Activated CD4-positive, alpha-beta T cell treated with anti-CD3 and anti-CD28 coated beads, Interleukin-2, amount 50 U/mL, for 24 hours (primary cell): ENCODE measurements around the gene ACRBP.
A peak's percentile ranks its signal among the peaks of the same experiment; 100 is the strongest.

ENCODE experiments used
- DNase-seq, 2 donors: peaks; one replicate each; pipeline ENCODE4 v3.0.0-alpha.2; 2020; ENCODE audit warnings: low read depth in 1 of 2, low spot score in 1 of 2

ACRBP gene

DNA sequence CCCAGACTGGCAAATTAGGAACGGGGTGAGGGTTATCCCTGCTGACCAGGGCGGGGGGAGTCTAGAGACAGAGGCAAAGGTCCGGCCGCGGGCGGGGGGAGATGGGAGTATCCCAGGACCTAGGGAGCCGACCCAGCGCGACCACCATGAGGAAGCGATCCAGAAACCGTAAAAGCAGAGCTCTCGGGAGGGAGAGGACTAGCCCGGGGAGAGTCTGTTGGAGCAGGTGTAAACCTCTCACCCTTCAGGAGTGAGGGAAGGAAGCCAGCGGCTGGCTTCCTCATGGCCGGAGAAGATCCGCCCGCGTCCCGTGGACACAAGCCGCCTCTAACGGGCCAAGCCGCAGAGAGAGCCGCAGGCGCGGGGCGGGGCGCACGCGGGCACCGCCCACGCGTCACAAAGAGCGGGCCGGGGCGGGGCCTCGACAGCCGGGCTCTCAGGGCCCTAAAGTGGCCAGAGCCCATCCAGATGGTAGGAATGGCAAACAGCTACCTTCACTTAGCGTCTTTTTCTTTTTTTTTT is at the start of gene ACRBP:
TSS of gene ACRBP (minus strand) at position 350 of the 522 bp plus-strand sequence. CDS start at position 284, 66 bp downstream.
- no peak for DNase-seq

DNA sequence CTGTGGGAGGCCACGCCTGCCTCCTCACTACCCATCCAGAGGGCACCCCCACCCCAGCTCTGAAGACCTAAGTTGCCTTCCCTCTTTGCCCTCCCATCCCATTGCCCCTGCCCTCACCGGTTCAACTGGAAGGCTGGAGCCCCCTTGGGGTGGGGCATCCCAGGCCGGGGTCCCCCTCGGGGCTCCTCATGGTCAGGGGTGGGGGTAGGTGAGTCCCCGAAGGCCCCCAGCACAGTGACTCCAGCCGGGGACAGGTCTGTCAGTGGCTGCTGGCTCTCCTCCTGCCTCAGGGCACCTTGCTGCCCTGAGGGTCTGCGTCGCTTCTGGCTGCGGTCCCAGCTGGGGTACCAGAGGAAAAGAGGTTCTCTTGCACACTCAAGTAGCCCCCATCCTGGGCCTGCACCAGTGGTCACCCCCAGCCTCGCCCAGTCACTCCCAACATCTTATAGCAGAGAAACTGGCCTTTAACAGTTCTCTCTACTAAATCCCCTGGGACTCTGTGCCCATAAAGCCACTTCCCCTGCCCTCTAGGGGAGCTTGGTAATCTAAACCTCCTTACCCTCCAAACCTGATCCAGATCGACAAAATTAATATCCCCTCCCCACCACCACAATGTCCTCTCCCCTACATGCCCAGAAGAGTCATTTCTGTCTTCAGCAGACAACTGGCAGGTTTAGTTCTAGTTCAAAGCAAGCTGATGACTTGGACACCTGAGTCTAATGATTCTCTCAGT is 48.2 kb upstream of the ACRBP start:
- DNase-seq = no peak

DNA sequence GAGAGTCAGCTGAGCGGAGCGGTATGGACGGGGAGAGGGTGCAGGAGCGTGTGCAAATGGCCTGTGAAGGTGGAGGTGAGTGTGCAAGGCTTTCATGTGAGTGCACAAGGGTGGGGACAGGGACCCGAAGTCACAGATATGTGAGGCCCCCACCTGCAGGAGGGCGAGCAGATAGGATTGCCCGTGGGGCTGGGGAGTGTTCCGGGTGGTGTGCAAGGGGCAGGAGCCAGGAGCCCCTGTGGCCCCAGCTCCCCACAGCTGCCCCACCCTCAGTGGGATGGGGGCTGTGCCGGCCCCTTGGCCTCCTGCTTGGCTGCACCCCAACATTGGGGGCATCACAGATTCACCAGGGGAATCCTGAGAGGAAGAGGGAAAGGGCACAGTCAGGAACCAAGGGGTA is 47.5 kb upstream of the ACRBP start:
- no peak for DNase-seq

DNA sequence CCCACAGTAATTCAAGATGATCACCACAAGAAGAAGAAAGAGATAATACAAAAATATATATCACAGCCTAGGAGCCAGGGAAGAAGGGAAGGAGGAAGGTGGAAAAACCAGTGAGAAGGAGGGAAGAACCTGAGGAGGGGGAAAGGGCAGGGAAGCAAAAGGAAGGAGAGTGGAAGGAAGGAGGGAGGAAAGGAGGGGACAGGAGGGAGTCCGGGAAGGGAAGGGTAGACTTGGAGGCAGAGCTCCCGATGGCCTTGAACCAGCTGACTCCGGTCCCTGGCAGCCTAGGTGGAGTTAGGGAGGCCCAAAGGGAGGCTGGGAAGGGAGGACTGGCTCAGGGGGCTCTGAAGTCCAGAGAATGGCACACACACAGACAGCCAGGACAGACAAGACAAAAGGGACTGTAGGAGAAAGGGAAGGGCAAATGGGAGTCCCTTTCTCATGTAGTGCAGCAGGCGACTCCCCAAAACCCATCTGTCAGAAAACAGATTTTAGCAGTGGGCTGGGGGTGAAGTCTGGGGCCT is 46.7 kb upstream of the ACRBP start:
- DNase-seq = no peak

DNA sequence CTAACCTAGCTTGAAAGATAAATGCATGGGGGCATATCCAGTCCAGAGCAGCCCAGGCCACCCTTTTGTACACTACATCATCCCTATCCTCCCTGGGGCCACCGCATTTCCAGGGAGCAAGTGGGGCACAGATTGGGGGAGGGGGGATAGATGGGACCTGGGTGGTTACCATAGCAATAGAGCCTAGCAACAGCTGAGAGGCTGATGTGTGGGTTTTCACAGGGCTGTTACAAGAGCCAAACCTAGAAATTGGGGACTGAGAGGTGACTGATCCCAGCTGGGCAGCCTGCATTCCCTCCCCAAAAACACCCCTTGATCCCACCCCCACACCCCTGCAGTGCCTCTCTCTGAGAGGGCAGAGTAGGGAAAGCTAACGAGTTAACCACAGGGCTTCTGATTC is 45.7 kb upstream of the ACRBP start:
- no peak for DNase-seq

DNA sequence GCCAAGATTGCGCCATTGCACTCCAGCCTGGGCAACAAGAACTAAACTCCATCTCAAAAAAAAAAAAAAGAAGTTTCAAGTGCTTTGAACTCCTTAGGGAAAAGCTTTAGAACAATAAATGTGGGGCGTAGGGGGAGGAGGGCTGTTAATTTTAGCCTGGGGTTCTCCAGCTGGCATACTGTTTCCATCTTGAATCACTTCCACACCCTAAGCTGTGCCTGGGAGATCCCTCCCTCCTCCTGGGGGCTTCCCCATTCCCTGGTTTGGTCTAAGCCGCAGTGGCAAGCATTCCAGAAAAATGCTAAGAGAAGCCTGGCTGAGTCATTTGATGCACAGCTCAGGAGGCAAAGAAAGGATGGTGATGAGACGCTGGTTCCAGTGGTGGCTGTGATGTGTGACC is 44.2 kb upstream of the ACRBP start:
- no peak for DNase-seq

DNA sequence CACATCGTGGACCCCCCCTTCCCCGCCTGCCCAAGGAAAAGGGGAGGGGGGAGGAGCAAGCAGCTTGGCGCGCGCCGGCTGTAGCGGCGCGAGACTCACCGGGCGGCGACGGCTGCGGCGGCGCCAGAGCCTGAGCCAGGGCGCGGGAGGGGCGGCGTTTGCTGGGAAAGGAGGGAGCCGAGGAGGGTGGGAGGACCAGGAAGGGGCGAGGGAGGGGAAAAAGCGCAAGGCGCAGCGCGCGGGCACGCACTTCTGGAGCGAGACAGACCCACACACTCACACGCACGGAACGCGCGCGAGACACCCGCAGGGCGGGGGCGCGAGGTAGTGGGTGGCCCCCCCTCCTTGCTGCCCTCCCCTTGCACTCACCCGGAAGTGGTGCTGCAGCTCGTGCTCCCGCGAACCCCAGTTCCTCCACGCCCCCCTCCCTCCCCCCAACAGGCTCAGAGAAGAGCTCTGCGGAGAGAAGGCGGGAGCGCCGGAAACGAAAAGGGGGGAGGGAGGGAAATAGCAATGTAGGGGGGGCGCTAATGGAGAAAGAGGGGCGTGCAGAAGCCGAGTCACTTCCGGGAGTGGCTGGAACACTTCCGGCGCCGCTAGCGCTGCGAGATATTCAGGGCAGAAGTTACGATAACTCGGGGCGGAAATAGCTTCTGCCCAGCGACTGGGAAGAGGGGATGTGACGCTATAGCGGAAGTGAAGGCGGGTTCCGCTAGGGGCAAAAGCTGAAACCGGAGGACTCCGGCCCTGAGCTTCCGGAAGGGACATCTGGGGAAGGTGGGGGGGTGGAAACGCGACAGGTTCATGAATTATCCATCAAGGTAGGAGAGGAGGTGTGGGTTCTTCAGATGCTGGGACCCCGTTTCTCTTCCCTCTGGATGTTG is 42.0 kb upstream of the ACRBP start, which contains the start of gene ZNF384:
TSS of gene ZNF384 (minus strand) at position 377 of the 884 bp plus-strand sequence. CDS start 9,855 bp downstream, outside the sequence.
- DNase-seq = peak; percentile 81 to 96

DNA sequence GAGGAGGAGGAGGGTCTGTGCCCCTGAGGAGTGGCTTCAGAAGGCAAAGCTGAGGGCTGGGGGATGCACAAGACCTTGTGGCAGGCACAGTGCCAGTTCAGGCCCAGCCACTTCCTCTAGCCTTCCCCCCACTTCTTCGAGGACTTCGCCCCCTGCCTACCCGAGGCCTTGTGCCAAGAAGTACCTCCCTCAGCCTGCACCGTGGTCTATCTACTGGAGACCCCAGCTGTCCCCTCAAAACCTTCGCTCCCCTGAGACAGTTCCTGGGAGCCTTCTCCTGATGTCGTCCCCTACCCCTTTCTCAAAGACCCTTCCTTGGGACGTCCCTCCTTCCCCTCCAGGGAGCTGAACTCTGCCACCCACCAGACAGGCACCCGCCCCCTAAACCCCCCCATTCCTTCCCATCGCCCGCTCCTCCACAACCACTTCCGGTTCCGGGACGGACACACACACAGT is 41.3 kb upstream of the ACRBP start:
- DNase-seq = peak; percentile 20 to 80

DNA sequence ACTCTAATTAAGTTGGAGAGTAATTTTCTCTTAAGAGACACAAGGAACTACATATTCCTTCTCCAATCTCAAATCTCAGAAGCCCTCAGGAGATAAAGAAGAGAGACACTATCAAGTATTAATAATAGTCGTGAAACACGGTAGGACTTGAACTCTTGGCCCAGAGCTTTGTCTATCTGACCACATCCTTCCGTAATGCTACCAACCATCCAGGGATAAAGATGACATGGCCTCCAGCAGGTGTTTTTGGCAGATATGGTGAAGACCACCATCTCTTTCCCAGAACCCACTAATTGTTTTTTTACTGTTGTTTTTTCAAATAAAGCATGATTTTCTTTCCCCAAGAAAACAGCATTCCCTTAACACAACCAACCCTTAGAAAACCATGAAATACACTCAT is 38.6 kb upstream of the ACRBP start:
- DNase-seq = no peak

DNA sequence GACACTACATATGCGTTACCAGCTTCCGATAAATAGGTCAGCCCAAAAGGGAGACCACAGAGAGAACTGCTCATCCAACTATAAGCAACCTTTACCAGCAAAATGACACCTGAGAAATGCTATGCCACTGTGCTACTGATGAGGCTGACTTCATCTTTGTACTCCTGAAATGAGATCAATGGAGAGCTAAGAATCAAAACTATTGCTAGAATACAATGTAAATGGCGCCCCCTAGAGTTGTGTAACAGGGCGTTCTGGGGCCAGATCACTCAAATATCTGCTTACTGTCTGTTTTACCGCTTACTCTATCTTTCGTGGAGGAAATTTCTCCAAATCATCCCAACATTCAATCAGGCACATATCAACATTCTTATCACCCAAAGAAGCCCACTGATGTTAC is 37.4 kb upstream of the ACRBP start:
- peak in 1 of 2 donors; percentile 40 for DNase-seq

DNA sequence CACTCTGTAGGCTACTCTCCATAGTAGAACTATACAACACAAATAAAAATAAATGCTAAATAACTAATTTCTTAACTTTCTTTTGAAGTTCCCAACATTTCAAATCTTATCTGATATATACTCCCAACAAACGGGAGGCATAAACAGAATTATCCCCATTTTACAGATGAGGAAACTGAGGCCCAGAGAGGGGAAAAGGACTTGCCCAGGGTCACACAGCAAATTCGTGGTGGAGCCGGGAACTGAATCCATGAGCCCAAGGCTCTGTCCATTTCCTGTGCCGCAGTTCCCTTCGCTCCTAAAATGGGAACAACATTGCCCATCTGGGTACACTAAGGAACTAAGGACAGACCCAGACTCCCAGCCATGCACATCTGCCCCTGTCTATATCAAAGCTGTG is 29.7 kb upstream of the ACRBP start:
- no peak for DNase-seq

DNA sequence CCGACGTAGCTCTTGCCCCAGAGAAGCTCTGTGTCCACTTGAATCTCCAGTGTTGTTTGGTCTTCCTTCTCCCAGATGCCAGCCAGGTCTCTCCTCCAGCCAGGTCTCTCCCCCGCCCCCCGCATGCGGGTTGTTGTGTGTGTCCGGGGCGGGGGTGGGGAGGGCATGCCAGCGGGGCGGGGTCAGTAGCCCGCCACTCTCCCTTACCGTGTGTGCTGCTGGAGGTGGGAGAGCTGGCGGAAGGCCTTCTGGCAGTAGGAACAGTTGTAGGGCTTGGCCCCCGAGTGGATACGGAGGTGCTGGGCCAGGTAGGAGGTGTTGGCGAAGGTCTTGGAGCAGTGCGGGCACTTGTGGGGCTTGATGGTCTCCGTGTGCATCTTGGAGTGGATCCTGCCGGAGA is 24.9 kb upstream of the ACRBP start:
- no peak for DNase-seq

DNA sequence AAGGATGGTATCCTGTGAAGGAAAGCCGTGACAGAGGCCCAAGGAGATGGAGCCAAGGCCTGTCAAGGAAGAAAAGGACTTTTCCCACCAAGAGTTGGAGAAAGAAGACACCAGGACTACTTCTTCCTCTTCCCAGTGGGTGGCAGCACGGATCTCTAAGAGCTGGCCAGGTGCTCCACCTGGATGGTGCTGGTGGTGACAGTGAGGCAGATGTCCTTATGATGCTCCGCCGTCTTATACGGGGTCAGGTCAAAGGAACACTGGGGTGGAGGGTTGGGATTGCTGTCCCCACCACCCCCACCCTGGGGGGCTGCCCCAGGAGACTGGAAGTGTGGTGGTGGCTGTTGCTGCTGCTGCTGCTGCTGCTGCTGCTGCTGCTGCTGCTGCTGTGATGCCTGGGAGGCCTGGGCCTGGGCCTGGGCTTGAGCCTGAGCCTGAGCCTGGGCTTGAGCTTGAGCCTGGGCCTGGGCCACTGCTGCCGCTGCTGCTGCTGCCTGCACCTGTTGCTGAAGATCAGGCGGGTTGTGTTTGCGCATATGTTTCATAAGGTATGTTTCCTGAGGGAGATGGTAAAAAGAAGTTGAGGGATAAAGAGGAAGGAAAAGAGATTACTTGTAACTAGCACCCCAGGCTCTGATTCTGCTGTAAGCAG is 20.5 kb upstream of the ACRBP start:
- no peak for DNase-seq

DNA sequence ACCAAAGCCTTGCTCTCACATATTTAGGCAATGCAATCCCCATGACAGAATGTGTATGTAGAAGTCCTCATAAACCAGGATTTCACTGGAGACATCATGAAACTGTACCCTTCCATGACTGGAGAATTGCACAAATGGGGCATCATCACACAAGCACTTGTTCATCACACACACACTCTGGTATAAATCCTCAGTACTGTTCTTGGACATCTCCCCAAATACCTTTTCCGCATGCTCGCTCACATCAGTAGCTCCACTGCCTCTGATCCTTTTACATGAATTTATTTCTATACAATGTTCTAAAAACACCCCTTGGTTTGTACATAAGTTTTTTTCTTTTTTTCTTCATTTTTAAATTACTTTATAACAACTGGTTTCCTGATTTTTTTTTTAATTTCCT is 19.0 kb upstream of the ACRBP start:
- DNase-seq = no peak

DNA sequence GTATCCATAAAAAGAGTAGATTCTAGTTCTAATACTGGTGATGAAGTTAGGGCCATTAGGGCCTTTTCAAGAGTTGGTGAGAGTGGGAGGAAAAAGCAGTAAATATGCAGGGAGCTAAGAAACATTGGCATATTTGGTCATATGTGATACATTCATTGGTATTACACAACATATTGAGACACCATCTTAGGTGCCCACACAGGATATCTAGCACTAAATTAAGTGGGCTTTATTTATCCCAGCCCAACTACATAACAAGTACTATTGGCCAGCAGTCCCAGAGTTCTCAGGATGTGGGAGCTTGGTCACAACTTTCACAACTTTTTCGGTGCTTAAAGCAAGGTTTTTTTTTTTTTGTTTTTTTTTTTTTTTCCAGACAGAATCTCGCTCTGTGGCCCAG is 17.7 kb upstream of the ACRBP start:
- DNase-seq = no peak

DNA sequence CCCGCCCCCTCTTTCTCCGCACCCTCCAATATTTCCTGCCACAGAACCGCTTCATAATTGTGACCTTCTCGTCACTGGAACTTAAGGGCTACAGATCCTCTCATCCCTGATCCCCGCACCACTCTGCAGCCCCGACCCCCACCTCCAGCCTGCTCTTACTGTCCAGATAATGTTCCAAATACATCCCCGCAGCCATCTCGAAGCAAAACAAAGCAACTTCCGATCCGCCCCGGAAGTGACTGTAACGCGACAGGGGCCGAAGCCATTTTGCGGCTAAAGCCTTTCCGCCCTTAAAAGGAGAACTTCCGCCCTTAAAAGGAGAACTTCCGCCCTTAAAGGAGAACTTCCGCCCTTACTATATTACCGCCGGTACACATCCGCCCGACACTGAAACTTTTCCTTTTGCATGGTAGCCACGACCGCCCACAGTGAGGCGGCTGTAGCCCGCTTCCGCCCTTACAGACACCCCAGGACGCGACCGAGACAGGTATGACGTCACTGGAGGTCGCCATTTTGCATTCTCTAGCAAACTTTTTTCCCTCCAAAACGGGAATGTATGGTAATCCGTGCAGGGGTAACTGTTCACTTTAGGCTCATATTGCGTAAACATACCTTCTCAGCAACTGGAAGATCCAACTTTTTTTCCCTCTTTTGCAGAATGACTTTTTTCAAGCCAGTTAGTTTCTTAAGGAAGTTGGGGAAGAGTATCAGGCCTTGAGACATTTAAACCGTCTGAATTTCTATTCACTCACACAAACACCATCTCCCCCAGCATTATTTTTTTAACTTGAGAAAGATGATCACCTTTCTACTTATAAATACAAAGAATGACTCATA is 15.9 kb upstream of the ACRBP start, which contains the start of gene ING4:
TSS of gene ING4 (minus strand) at position 214 of the 837 bp plus-strand sequence. CDS start at position 196, 18 bp downstream.
- DNase-seq = peak; percentile 79 to 96

DNA sequence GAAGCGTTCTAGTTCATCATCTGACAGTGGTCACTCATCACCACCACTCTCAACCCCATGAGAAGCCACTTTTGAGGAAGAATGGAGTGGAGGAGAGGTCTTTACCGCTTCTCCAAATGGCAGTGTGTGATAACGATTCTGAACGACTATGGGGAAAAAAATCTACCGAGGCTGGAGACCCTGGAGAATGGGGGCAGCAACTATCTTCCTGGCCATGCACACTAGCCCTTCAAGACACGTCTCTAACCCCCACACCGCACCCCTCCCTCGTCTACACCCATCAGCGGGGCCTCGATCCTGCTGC is 15.3 kb upstream of the ACRBP start:
- no peak for DNase-seq

DNA sequence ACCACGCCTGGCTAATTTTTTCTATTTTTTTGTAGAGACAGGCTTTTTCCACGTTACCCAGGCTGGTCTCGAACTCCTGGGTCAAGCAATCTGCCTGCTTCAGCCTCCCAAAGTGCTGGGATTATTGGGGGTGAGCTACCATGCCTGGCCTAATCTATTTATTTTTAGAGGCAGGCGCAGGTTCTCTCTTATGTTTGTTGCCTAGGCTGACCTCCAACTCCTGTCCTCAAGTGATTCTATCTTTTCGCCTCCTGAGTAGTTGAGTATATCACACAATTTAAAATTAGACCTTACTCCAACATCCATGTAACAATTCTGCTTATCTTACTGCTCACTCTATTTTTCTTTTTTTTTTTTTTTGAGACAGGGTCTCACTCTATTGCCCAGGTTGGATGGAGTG is 6.8 kb upstream of the ACRBP start:
- DNase-seq = no peak

DNA sequence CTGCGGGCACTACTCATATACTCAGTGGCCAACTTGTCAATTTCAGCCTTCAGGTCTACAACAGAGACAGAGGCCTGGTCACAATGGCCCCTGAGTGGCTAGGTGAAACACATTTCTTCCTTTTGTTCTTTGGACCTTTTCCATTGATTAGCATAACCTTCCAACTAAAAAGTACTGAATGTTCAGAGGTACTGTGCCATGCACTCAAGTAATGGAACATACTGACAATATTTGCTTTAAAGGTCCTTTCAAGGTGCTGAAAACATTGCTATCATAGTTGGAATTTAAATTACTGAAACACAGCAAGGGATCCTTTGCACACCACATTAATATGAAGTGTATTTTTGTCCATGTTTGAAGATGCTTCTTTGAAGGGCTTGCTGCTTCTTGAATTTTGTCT is 6.1 kb upstream of the ACRBP start:
- DNase-seq = no peak

DNA sequence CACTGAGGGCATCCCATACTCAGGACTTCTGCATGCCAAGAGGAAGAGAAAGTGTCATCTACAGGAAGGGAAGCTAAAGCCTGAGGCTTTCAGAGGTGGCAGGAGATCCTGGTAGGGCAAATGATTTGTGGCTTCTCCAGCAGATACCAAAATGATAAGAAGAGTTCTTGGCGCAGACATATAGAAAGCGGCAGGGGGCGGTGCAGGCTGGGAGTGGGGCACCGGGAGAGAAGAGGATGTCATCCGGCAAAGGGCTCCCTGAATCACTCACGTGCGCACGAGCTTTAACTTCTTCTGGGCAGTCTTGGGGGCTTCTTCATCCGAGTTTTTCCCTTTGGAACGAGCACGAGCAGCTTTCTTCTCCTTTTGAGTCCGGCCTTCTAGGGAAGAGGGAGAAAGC is 5.2 kb upstream of the ACRBP start:
- no peak for DNase-seq
